Ovary (tissue), 3 donors: Measurements from ENCODE around the gene NPAS3.

Experiments
- CTCF ChIP-seq, 3 donors: fragments of 450-650 bp in 2 of 3; fragments of 200-600 bp in 1 of 3; IDR thresholded peaks; one replicate each; pipeline versions ENCODE4 v1.5.1 to v1.8.0; 2016 to 2022; ENCODE audit warnings: antibody characterized with exemption in 3 of 3, mild to moderate bottlenecking in 1 of 3
- POLR2A ChIP-seq: fragments of 450-650 bp; IDR thresholded peaks from one replicate; pipeline ENCODE4 v1.6.1; 2017; ENCODE audit warnings: antibody characterized with exemption, mild to moderate bottlenecking, moderate library complexity
- donor health status: DM: no; HTN: no; CAD: no.

- TF ChIP-seq CTCF (IDR thresholded peaks at IDR 0.05) (no peak), POLR2A (no peak)
Observed at GRCh38 chr14:33693237-33693636, 754.6 kb downstream of the NPAS3 start.
